ENCODE data around the gene INPP5A. TPM values are rescaled to one million over a fixed set of nuclear protein-coding genes. Genes with fewer than 3 reads are reported as not detected.

Gene INPP5A
- total and polyA plus RNA-seq, 2 of the 13 experiments (the other 11 are each of a cell fraction or from before 2014, with no cell fraction given) = 17.5 to 37.9 TPM

DNA sequence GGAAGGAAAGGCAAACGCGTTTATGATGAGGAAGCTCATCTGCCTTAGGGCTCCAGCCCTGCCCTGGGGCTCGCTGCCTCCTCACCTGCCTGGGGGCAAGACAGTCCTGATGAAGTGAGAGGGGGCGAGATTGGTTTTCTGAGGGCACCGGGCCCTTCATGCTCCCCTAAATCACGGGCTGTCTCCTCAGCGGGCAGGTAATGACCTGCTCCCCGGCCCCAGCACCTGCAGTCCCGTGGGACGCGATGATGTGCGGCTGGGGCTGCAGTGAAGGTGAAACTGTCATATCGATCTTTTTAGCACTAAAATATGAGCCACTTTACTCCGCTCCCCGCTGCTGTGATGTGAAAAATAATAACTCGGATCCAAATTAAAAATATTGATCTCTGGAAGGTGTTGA lies 120.2 kb downstream of the INPP5A start:
- Histone ChIP-seq H3K36me3 (replicated peaks in 1 of 2; ENCODE audit: control insufficient read depth in 1 of 2, insufficient read depth in 2 of 2, low read length in 2 of 2) (peaks cover 3 to 8% of the 10 kb centered on the region in 2 experiments; a peak in 2 of 5 replicates), H3K9me3 (ENCODE audit: low read length) (no peaks in the 10 kb centered on the region), H2AFZ (ENCODE audit: low read length) (no peak overlapping the region), H3K4me3 (replicated peaks in 1 of 3; ENCODE audit: insufficient read depth in 1 of 3, low read depth in 2 of 3, low read length in 3 of 3) (no peak overlapping the region), H3K4me1 (ENCODE audit: insufficient read depth, low read length) (no peaks in the 10 kb centered on the region), H3K79me2 (ENCODE audit: insufficient read depth, low read length) (no peaks in the 10 kb centered on the region), H3K27ac (ENCODE audit: extremely low read length, insufficient read depth, low read length) (no peak overlapping the region), H4K20me1 (ENCODE audit: insufficient read depth, low read length) (peaks cover 6% of the 10 kb centered on the region; the same call in 1 of the 2 replicates), H3K9ac (ENCODE audit: insufficient read depth, low read depth, low read length) (no peak overlapping the region), H3K4me2 (ENCODE audit: low read depth, low read length) (no peak overlapping the region), H3K27me3 (ENCODE audit: control insufficient read depth in 1 of 2, insufficient read depth in 2 of 2, low read length in 2 of 2) (no peaks in the 10 kb centered on the region)
- intact Hi-C loops (cut with micrococcal nuclease; ENCODE audit: unreplicated experiment) (loop anchor here (10.0 kb wide), 1 partner anchor 237 kb away; no protein-coding TSS in a partner anchor), in situ Hi-C loops (cut with HindIII; ENCODE audit: extremely low pct_ligation_motif_present, low pct_unique_long_range_greater_than_20kb) (loop anchor here (10.0 kb wide), 1 partner anchor 237 kb away; no protein-coding TSS in a partner anchor)
- 87% methylated on average over 15 of the region's 16 CpGs for WGBS (ENCODE audit: low lambda C conversion rate)
- ATAC-seq = no peak
- no peak for TF ChIP-seq CREM (IDR thresholded peaks at IDR 0.05)
- TF ChIP-seq CREM (CRISPR knock-in tag; IDR thresholded peaks at IDR 0.05) = no peak
- TF ChIP-seq BHLHE40 (IDR thresholded peaks at IDR 0.05; ENCODE audit: low read length) = no peak
- ChIA-PET POLR2A (no interaction called here), CTCF (ENCODE audit: low intra/inter-chr PET ratio, low total read pairs) (no interaction called here)
- no peak for FAIRE-seq
- no peak for DNase-seq (ENCODE audit: low spot score)
- BruUV-seq (replicated peaks) = no TSS peak

DNA sequence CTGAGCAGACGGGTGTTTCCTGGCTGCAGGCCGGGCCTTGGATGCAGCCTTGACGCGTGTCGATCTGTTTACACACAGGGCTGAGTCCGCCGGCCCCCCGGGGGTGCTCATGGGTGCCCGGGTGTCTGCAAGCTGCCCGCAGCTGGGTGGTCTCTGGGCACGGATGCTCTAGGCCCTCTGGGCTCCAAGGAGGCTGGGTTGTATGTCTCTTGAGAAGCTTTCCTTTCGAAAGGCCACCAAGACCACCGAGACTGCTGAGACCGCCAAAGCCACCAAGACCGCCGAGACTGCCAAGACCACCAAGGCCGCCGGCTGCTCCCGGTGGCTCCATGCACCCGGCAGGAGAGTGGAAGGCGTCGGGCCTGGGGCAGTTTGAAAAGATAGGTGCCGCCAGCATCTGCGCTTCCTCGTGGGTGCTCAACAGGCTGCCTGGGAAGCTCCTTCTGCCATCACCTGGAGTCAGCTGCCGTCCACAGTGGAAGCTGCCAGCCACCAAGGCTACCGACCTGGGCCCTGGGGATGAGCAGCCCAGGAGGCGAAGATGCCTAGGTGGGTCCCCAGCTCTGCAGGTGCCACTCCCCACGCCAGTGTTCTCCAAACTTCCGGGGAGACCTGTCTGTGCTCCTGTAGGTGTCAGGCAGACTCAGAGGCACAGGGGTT lies 121.1 kb downstream of the INPP5A start:
- DNase-seq (ENCODE audit: low spot score) = no peak
- Histone ChIP-seq H3K4me2 (ENCODE audit: low read depth, low read length) (no peak overlapping the region), H3K36me3 (replicated peaks in 1 of 2; ENCODE audit: control insufficient read depth in 1 of 2, insufficient read depth in 2 of 2, low read length in 2 of 2) (peaks cover 3 to 8% of the 10 kb centered on the region in 2 experiments; a peak in 2 of 5 replicates), H2AFZ (ENCODE audit: low read length) (no peak overlapping the region), H3K27me3 (ENCODE audit: control insufficient read depth in 1 of 2, insufficient read depth in 2 of 2, low read length in 2 of 2) (no peaks in the 10 kb centered on the region), H3K27ac (ENCODE audit: extremely low read length, insufficient read depth, low read length) (no peak overlapping the region), H4K20me1 (ENCODE audit: insufficient read depth, low read length) (peaks cover 5% of the 10 kb centered on the region; the same call in 1 of the 2 replicates), H3K9me3 (ENCODE audit: low read length) (no peaks in the 10 kb centered on the region), H3K4me3 (replicated peaks in 1 of 3; ENCODE audit: insufficient read depth in 1 of 3, low read depth in 2 of 3, low read length in 3 of 3) (no peak overlapping the region), H3K4me1 (ENCODE audit: insufficient read depth, low read length) (no peaks in the 10 kb centered on the region), H3K9ac (ENCODE audit: insufficient read depth, low read depth, low read length) (no peak overlapping the region), H3K79me2 (ENCODE audit: insufficient read depth, low read length) (no peaks in the 10 kb centered on the region)
- no peak for ATAC-seq
- in situ Hi-C loops (cut with HindIII; ENCODE audit: extremely low pct_ligation_motif_present, low pct_unique_long_range_greater_than_20kb) (loop anchor here (10.0 kb wide), 1 partner anchor 236 kb away; no protein-coding TSS in a partner anchor), intact Hi-C loops (cut with micrococcal nuclease; ENCODE audit: unreplicated experiment) (loop anchor here (10.0 kb wide), 1 partner anchor 236 kb away; no protein-coding TSS in a partner anchor)
- ChIA-PET POLR2A (no interaction called here), CTCF (ENCODE audit: low intra/inter-chr PET ratio, low total read pairs) (no interaction called here)
- over 99% methylated on average over 18 of the region's 30 CpGs for WGBS (ENCODE audit: low lambda C conversion rate)
- no peak for FAIRE-seq
- no TSS peak for BruUV-seq (replicated peaks)
- TF ChIP-seq NPAS2 (CRISPR knock-in tag; IDR thresholded peaks at IDR 0.05; ENCODE audit: borderline replicate concordance) = no peak
- no peak for TF ChIP-seq RXRB (CRISPR knock-in tag; IDR thresholded peaks at IDR 0.05; ENCODE audit: borderline replicate concordance)
- TF ChIP-seq HOXD1 (CRISPR knock-in tag; IDR thresholded peaks at IDR 0.05) = no peak
- TF ChIP-seq ZNF33B (CRISPR knock-in tag; IDR thresholded peaks at IDR 0.05) = no peak
- TF ChIP-seq, protein P1, sequence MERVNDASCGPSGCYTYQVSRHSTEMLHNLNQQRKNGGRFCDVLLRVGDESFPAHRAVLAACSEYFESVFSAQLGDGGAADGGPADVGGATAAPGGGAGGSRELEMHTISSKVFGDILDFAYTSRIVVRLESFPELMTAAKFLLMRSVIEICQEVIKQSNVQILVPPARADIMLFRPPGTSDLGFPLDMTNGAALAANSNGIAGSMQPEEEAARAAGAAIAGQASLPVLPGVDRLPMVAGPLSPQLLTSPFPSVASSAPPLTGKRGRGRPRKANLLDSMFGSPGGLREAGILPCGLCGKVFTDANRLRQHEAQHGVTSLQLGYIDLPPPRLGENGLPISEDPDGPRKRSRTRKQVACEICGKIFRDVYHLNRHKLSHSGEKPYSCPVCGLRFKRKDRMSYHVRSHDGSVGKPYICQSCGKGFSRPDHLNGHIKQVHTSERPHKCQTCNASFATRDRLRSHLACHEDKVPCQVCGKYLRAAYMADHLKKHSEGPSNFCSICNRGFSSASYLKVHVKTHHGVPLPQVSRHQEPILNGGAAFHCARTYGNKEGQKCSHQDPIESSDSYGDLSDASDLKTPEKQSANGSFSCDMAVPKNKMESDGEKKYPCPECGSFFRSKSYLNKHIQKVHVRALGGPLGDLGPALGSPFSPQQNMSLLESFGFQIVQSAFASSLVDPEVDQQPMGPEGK (CRISPR knock-in tag; IDR thresholded peaks at IDR 0.05) = no peak
- TF ChIP-seq MED13 (CRISPR knock-in tag; IDR thresholded peaks at IDR 0.05) = no peak
- no peak for TF ChIP-seq SNAI1 (CRISPR knock-in tag; IDR thresholded peaks at IDR 0.05; ENCODE audit: borderline replicate concordance)
- TF ChIP-seq, protein P2, sequence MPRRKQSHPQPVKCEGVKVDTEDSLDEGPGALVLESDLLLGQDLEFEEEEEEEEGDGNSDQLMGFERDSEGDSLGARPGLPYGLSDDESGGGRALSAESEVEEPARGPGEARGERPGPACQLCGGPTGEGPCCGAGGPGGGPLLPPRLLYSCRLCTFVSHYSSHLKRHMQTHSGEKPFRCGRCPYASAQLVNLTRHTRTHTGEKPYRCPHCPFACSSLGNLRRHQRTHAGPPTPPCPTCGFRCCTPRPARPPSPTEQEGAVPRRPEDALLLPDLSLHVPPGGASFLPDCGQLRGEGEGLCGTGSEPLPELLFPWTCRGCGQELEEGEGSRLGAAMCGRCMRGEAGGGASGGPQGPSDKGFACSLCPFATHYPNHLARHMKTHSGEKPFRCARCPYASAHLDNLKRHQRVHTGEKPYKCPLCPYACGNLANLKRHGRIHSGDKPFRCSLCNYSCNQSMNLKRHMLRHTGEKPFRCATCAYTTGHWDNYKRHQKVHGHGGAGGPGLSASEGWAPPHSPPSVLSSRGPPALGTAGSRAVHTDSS (CRISPR knock-in tag; conservative IDR thresholded peaks at IDR 0.05) = no peak
- TF ChIP-seq SNAPC2 (CRISPR knock-in tag; IDR thresholded peaks at IDR 0.05) = no peak
- no peak for TF ChIP-seq GATAD2A (CRISPR knock-in tag; IDR thresholded peaks at IDR 0.05)
- TF ChIP-seq AGO1 (IDR thresholded peaks at IDR 0.05; ENCODE audit: low read depth, low read length, poor library complexity, severe bottlenecking) = no peak
- TF ChIP-seq NFYB (CRISPR knock-in tag; IDR thresholded peaks at IDR 0.05) = no peak
- no peak for TF ChIP-seq NR3C1 (CRISPR knock-in tag; IDR thresholded peaks at IDR 0.05)
- no peak for TF ChIP-seq ISX (CRISPR knock-in tag; conservative IDR thresholded peaks at IDR 0.05)

Measured in HepG2 (cell line).